ENCODE data around the gene ELAVL1.
"Not testable (repeated sequence)": the region's sequence is repeated elsewhere in the genome, so short reads cannot be mapped to it uniquely, and the experiment has no call there.

The ELAVL1 gene

DNA sequence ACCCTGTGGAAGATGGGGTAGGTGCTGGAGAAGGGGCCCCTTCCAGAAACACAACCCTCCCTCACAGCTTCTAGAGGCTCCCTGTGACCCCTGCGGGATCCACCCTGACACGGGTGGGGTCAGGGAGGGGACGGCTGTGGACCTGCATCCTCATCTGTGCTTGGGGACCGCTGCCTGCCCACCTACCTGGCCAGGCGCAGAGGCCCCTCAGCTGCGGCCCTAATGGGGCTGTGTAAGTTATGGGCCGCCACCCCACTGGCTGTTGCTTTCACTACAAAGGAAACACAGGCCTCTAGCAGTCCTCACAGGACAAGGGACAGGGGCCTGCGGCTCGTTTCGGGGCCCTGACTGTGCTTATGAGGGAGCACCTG lies 72.5 kb downstream of the ELAVL1 start:
- DNase-seq, result peak; percentile 7

DNA sequence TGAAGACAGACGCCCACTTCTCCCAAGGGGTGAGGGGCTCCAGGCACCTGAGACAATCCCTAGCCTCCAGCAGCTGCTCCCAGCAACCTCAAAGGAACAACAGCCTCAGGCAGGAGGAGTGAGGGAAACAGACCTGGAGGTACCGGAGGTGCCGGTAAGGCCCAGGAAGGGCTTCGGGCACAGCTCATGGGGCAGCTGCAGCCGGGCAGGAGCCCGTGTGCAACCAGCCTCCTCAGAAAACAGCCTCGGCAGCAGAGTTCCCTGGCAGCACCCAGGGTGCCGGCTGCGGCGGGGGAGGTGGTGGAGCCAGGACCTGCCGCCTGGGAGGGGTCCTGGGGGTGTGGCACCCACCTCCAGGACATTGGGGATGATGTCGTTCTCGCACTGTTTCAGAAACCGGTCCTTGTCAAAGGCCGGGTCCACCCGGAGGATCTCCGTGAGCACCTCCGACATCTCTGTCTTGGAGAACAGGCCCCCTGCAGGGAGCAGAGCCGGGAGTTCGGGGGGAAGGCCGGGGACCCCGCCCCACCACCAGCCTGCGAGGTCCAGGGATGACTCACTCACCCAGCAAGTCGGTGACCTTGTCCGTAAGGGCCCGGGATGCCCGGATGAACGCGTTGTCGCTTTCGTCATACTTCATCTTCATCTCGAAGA lies 73.0 kb downstream of the ELAVL1 start:
- peak; percentile 18 for DNase-seq

DNA sequence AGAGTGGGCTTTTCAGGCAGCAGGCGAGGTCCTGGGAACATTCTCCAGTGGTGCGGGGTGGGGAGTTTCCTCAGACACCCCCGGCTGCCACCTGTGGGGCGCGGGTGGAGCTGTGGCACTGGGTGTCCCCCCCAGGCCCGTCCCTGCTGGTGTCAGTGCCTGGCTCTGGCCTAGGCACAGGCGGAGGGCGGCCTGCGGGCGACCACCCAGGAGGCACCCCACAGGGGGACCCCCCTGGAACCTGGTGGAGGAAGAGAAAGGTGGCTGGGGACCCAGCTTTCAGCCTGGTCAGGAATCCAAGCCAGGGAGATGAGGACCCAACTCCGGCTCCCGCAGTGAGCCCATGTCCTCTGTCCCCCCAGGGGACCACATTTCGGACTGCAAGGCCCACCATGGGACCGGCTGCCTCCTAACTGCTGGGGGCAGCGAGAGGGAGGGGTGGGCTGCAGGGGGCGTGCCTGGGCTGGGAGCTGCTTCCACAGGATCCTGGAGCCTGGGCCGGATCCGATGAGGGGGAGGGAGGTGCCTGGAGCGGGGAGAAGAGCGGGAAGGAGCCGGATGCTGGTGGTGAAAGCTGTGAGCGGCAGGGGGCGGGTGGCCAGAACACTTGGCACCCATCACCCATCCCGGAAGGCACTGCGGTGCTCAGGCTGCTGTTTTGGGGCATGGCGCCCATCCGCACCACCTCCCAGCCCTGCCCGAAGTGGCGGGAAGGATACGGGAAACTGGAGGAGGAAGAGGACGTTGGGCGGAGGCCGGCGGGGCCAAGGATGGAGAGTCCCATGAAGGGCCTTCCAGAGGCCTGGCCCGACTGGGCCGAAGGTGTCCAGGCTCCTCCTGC lies 74.0 kb downstream of the ELAVL1 start:
- peak; percentile 21 for DNase-seq

DNA sequence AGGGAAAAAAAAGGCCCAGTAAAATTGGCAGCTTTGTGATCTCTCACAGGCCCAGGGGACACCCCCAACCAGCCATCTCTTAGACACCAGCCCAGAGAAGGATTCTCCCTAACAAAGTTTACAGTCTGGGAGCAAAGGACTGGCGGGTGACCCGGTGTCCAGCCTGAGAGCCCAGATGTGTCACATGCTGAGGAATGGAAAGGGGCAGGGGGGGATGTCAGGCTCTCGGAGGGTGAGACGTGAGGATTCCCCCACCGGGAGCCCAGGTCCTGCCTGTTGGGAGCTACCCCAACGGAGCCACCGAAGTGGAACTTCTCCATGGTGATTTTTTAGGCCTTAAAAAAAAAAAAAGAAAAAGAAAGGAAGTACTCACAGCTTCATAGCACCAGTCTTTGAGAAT lies 74.7 kb downstream of the ELAVL1 start:
- peak; percentile 14 for DNase-seq

DNA sequence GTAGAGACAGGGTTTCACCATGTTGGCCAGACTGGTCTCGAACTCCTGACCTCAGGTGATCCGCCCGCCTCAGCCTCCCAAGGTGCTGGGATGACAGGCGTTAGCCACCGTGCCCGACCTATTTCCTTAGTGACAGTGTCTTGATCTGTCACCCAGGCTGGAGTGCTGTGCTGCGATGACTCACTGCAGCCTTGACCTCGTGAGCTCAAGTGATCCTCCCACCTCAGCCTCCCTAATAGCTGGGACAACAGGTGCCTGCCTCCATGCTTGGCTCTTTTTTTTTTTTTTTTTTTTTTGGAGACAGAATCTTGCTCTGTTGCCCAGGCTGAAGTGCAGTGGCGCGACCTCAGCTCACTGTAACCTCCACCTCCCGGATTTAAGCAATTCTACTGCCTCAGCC lies 75.4 kb downstream of the ELAVL1 start:
- DNase-seq, result not testable (repeated sequence)

DNA sequence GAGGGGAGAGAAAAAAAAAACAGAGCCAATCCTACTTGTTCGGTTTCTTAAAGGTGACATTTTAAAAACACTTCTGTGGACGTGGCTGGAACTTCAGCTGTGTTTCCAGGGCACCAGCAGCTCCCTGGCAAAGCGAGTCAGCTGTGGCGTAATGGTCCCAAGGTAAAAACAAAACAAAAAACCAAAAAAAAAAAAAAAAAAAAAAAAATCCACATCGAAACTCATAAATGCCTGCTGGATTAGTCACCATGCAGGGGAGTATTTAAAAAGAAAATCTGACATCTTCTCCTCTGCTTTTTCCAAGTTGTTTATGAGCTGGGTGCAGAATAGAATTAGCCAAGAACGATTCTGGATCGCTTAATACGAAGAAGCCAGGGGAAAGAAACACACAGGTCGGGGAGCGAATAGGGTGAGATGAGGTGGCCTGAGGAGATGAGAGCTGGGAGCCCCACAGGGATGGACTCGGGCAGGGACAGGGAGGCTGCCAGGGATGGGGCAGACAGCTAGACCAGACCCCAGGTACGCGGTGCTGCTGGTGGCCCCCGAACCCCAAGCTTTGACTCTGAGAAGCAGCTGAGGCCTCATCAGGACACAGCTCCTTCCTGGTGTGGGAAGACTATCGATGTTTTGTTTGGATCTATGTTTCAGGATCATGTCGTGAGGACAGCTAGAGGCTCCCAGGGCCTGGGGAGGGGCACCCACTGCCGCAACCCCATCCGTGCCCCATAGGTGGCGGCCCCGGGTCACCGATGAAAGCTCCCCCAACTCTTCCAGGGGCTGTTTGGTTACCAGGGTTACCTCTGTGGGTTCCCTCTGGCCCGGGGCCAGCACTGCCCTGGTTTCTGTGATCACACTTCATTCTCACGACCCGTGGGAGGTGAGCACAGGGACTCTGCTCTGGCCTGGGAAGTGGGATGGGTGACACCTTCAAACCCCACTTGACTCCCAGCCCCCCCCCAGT lies 76.4 kb downstream of the ELAVL1 start:
- DNase-seq, result peak; percentile 51

DNA sequence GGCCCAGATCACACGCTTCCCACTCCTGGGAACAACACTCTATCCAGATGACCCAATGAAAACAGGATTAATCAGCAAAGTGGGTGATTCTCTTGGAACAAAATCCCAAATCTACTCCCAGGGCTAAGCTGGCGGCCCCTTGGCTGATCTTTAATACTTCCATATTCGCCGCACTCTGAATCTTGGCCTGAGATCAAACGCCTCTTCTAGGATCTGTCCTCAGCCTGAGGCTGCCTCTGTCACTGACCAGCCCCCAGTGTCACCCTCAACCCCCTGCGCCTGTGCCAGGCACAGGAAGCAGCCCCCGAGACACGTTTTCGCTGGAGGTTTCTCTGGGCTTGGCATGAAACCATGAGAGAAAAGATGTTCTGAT lies 77.1 kb downstream of the ELAVL1 start:
- peak; percentile 9 for DNase-seq

DNA sequence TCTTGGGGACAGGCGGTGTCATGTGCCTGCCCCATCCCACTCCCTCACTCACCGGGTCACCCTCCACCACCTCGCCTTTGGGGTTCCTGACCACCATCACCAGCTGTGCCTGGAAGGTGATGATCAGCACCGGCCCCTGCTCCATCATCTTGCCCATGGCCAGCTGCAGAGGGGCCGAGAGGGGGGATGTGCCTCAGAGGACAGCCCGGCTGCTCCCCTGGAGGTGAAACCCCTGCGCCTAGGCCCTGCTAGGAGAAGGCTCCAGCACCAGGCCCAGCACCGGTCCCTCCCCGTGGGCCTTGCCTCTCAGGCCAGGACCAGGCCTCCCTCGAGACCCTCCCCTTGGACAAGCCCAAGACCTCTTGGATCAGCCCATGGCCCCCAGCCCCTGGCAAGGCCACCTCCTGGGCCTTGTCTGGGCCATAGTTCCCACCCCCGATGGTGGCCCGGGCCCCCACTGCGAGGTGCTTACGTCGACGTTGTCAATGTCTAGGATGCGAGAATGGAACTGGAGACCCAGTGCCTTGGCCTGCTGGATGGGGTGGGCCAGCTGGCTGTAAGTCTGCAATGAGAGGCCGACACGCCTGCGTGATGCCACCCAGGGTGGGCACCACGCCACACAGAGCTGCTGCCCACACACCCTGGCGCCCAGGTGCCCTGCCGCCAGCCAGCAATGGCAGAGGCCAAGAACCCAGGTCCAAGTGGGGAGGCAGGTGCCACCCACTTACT lies 77.7 kb downstream of the ELAVL1 start:
- no peak for DNase-seq

DNA sequence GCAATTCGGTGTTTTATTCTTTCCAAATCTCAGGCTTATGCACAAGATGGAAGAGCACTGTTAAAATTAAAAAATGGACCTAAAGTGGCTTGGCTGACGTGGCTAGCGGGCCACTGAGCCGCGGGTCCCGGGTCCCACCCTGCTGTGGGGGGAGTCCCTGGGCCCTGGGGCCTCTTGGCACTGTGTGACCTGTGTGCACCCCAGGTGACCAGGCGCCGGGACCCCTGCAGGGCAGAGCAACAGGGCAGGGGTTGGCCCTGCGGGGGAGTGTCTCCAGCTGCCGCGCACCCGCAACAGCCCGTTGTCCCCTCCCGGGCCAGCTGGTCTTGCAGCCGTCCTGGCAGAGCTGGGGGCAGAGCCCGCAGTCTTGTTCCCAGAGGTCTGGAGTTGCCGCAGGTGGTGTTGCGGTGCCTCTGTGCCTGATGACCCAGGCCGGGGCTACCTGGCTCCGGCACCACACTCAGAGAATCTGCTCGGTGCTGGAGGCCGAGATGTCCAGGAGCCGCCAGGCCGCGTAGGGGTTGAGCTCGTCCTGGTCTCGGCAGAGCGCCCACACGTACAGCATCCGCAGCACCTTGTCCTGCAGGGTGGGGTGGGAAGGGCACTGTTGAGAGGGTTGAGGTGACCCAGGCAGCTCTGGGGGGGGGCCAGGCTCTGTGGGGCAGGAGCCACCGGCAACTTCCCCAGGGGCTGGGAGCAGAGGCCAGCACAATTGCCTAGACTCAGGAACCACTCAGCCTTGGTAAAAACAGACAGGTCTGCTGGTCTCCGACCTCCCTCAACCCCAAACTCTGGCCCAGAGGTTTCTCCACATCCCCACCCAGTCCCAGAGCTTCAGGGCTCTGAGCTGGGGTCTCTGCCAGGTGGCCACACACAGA lies 78.5 kb downstream of the ELAVL1 start:
- no peak for DNase-seq

DNA sequence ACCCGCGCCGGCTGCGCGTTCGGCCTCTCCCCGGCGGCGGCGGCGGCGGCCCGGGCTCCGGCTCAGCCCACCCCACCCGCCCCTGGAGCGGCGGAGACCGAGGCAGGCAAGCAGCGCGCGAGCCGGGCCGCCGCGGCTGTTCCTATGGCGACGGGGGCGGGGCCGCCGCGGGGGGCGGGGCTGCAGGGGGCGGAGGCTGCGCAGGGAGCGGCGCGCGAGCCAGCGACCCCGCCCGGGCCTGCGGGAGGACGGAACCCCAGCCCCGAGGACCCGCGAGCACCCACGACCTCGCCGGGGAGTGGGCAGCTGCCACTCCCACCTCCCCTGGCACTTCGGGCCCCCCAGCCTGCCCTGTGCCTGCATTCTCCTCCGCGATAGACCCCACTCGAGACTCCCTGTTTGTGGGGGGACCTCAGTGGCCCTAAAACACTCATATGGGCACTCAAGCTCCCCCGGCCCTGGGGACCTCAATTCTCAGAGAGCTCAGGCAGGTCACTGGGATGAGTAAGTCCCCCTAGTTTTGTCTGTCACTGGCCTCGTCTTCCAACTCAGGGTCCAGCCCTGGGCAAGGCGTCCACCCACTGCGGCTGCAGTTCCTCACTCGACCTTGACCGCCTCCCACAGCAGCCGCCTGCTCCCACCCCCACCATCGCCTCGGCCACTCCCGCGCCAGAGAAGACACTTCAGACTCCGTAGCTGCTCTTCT lies 79.3 kb downstream of the ELAVL1 start, which contains the start of gene CTXN1:
CTXN1 (minus strand) TSS at position 115 of the 706 bp plus-strand sequence. CDS start 597 bp downstream, outside the sequence.
- DNase-seq, result peak; percentile 83

DNA sequence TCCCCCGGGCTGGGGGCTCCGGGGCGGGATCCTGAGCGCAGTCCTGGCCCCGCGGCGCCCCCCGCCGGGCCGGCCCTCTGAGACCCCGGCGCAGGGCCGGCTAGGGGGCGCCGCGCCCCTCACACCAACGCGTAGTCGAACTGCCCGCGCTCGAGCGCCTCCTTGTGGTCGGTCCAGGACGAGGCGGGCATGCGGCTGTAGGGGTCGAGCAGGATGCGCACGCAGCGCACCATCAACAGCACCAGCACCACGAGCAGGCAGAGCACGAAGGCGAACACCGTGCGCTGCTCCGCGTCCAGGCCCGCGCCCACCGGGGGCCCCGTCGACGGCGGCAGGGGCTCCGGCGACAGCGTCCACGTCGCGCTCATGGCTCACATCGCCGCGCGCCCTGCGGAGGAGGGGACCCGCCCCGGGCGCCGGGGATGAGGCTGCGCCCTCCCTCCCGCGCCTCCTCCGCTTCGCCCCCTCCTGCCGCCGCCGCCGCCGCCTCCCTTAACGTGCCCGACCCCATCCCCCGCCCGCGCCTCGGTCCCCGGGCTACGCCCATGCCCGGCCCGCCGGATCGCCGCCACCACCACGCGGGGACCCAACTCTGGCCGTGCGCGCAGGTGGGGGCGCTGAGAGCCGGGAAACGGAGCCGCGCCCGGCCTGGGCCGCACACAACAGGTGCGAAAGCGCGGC lies 80.1 kb downstream of the ELAVL1 start:
- peak; percentile 84 for DNase-seq

DNA sequence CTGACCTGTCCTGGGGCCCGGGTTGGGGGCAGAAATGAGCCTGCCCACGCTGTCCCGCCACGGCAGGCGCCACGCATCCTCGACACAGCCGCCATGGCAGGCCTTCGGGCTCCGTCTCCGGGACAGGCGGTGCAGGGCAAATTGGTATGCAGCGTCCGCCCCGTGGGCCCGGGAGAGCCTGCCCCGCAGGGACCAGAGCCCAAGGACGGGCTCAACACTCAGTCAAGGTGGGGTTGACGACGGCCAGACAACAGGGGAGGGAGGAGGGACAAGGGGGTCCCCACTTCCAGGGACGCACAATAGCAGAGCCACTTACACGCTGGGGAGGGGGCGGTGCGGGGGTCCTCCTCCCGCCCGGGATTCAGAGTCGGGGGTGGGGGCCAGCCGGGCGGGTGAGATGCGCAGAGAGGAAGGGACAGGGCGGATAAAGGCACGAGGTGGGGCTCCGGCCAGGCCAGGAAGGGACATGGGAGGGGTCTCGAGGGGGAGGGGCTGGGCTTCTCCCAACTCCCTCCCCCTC lies 80.7 kb downstream of the ELAVL1 start:
- DNase-seq, result no peak

DNA sequence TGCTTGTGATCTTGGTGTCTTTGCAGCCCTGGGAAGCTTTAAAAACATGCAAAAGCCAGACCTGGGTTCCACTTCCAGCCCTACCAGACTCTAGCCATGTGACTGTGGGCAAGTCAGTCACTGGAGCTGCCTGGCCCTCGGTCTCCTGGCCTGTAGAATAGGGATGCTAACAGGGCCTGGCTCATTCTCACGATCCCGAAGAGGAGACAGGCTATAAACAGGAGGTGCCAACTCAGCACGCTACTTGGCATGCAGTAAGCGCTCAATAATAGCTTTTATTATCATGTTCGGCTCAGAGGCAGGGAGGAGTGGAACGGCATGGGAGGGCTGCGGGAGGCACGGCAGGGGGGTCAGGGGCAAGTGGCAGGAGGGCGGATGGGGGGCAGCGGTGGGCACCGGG lies 81.2 kb downstream of the ELAVL1 start:
- DNase-seq, result no peak

DNA sequence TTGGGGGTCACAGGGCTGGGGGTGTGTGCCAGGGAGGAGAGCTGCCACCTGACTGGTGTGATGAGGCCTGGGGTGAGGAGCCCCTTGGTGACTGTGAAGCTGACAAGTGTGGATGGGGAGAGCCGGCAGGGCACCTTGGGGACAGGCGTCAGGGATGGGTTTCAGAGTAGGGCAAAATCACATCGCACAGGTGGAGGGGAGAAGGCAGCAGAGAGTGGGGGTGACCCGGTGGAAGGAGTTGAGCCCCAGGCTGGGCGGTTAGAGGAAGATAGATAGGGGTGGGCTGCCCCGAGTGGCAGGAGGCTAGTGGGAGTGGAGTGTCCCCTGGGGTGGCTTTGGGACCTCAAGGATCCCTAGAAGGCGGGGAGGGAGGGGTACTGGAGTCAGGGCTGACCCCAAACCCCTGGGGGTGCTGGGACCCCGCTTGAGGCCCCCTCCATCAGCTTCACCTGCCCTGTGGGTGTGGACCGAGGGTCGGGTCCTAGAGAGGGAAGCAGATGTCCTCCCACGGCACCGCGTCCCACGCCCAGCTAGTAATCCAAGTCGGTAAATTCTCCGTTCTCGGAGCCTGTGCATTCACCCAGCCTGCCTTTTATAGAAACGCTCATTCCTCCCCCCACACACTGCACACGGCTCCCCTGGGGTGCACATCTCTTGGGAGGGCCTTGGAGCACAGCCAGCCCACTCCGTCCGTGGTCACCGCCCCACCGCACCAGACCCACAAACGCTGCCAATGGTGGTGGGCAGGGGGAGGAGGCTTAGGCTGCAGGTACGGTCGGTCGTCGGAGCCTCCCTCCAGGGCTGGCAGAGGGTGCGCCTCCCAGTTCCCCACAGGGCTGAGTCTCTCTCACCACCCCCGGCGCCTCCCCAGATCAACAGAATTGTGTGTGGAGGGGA lies 81.9 kb downstream of the ELAVL1 start:
- DNase-seq, result no peak

DNA sequence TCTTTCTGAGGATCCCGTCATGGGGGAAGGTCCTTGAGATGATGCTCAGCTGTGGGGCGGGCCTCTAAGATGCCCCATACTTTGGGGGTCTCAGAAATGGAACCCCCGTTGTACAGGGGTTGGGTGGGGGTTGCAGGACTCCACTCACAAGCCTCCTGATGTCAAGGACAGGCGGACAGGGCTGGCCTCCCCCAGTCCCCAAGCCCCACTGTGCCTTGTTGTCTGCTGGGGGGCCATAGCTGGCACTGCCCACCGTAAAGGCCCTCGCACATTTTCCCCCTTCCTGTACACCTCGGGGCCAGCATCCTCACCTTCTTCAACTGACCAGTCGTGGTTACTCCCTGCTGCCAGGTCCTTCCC lies 82.6 kb downstream of the ELAVL1 start:
- no peak for DNase-seq

DNA sequence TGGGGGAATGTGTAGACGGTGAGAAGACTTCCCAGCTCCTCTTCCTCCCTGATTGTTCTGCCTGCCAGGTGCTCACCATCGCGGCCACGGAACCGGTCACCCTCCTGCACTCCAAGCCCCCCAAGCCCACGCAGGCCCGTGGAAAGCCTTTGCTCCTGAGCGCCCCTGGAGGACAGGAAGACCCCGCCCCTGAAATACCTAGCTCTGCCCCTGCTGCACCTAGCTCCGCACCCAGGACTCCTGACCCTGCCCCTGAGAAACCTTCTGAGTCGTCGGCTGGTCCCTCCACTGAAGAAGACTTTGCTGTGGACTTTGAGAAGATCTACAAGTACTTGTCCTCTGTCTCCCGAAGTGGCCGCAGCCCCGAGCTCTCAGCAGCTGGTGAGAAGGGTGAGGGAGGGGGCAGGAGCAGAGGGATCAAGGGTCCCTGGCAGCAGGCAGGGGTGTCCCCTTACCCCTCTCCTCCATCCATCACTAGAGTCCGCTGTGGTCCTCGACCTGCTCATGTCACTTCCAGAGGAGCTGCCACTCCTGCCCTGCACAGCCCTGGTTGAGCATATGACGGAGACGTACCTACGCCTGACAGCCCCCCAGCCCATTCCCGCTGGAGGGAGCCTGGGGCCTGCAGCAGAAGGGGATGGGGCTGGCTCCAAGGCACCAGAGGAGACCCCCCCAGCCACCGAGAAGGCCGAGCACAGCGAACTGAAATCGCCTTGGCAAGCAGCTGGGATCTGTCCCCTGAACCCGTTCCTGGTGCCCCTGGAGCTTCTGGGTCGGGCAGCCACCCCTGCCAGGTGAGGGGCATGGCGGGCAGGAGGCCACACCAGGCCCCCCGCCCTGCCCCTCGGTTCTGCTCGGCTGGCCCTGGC lies 83.2 kb downstream of the ELAVL1 start:
- no peak for DNase-seq

DNA sequence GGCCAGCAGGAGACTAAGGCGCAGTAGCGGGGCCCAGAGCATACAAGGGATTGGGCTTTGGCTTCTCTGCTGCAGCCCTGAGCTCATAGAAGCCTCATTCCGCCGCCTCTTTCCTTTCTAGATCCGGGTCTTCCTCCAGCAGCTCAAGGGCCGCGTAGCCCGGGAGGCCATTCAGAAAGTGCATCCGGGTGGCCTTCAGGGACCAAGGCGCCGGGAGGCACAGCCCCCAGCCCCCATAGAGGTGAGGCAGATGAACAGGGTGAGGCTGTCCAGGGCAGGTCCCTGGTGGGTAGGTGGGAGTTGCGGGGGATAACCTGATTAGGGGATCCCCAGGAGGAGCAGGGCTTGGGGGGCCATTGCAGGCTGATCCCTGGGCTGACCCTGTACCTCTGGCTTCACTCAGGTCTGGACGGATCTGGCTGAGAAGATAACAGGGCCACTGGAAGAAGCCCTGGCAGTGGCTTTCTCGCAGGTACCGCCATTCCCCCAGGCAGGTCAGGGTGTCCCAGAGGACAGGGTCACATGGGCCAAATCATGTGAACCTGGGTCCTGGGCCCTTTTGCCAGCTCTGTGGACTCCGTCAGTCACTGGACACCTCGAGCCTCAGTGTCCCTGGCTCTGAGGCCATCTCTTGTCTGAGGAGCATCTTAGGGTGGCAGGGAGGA lies 84.0 kb downstream of the ELAVL1 start:
- DNase-seq, result no peak
